Activated CD4-positive, alpha-beta T cell treated with anti-CD3 and anti-CD28 coated beads, Interleukin-2, Interleukin-6, amounts not matched to agents 100 ng/mL and 50 ng/mL, durations not matched to agents 16 hours and 8 hours (primary cell): ENCODE data around the gene CYP3A5.

ENCODE experiments used
- DNase-seq: peaks from one replicate; pipeline ENCODE4 v3.0.0-alpha.2; 2020

CYP3A5 gene

DNA sequence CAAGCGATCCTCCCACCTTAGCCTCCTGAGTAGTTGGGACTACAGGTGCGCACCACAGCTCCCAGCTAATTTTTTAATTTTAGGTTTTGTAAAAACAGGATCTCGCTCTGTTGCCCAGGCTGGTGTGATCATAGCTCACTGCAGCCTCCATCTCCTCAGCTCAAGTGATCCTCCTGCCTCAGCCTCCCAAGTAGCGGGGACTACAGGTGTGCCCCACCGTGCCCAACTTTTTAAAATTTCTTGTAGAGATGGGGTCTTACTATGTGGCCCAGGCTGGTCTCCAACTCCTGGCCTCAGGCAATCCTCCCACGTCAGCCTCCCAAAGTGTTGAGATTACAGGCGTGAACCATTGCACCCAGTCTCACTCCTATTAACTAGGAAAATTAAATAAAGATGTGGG lies 74.3 kb downstream of the CYP3A5 start:
- DNase-seq, result no peak

DNA sequence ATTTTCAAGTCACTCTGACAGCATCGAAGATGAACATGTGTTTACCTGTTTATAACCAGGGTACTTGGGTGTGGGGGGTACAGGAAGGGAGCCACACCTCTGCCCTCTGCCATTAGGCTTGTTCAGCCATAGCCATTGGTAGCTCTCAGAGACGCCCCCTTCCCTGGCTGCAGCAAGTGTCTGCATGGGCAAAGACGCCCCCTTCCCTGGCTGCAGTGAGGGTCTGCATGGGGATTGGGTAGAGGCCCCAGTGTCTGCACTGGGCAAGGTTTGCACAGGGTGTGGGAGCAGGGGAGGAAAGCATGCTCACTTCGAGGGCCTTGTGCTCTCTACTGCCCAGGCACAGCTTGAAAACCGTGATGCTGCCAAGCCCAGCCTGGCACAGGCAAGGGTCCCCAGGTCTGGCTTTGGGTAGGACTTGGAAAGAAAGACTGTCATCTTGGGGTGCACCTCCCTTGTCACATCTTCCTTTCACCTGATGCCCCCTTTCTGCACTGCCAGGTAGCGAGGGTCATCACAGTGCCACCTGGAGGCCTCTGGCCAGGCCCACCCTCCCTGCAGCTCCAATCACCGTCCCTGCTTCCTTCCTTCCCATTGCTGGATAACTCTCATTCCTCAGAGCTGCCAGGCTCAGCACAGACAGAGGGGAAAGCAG lies 78.0 kb downstream of the CYP3A5 start:
- no peak for DNase-seq

DNA sequence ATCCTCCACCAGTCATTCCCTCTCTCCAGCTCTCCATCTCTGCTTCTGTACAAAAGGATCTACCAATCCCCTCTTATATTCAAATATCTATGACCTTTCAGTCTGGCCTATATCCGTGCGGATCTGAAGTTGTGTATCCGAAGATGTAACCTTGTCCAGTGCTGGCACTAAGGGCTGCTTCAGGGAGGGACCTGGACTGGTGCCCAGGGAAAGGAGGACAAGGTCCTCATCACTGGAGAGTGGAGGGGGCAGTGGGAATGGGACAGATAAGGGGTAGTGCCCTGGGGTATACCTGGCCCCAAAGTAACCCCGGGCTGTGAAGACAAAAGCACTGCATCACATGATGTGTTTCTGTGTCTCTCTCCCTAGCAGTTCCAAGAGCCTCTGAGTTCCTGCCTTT lies 80.0 kb downstream of the CYP3A5 start:
- DNase-seq, result no peak
